Esophagus squamous epithelium (tissue), 4 donors: ENCODE data around the gene SNIP1.

Source experiments
- POLR2A ChIP-seq, 4 donors: fragments of 450-650 bp; IDR thresholded peaks; one replicate each; pipeline ENCODE4 v1.6.1; 2017; ENCODE audit warnings: antibody characterized with exemption in 4 of 4, mild to moderate bottlenecking in 4 of 4, moderate library complexity in 3 of 4
- TF ChIP-seq, protein P1 (sequence below), 6 experiments: fragments of 450-650 bp in 4 of 6; fragments of 200-600 bp in 2 of 6; sonication (generic) in 2 of 6; IDR thresholded peaks; one replicate each; pipeline ENCODE4 v1.5.1; 2016 to 2019; ENCODE audit warnings: antibody characterized with exemption in 6 of 6, mild to moderate bottlenecking in 4 of 6, moderate library complexity in 4 of 6

DNA sequence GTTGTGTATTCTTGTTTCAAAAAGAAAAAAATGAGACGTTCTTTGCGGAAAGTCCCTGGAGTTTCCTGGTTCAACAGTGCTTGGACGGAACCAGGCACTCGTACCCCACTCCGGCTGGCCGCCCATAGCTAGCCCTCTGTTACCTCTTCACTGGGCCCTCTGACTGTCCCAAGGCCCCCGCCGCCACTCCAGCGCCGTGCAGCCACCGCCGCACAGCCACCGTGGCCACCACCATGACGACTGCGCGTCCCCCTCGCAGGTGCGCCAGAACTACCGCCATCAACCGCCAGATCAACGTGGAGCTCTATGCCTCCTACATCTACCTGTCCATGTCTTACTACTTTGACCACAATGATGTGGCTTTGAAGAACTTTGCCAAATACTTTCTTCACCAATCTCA, 9.6 kb downstream of the SNIP1 start:
- TF ChIP-seq, protein P1, sequence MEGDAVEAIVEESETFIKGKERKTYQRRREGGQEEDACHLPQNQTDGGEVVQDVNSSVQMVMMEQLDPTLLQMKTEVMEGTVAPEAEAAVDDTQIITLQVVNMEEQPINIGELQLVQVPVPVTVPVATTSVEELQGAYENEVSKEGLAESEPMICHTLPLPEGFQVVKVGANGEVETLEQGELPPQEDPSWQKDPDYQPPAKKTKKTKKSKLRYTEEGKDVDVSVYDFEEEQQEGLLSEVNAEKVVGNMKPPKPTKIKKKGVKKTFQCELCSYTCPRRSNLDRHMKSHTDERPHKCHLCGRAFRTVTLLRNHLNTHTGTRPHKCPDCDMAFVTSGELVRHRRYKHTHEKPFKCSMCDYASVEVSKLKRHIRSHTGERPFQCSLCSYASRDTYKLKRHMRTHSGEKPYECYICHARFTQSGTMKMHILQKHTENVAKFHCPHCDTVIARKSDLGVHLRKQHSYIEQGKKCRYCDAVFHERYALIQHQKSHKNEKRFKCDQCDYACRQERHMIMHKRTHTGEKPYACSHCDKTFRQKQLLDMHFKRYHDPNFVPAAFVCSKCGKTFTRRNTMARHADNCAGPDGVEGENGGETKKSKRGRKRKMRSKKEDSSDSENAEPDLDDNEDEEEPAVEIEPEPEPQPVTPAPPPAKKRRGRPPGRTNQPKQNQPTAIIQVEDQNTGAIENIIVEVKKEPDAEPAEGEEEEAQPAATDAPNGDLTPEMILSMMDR (IDR thresholded peaks at IDR 0.05), result no peak
- TF ChIP-seq POLR2A (IDR thresholded peaks at IDR 0.05), result no peak
